Measurements from ENCODE around the gene OR6S1. TPM values are rescaled to one million over a fixed set of nuclear protein-coding genes. Genes with fewer than 3 reads are reported as not detected.

Gene OR6S1
- total and polyA plus RNA-seq, 2 experiments from 2014 or later, result not detected

- no peak for ATAC-seq
- Histone ChIP-seq H3K4me1 (ENCODE audit: insufficient read depth) (peaks cover 4% of the 10 kb centered on the region; the same call in 1 of the 2 replicates), H3K9me2 (ENCODE audit: insufficient read depth) (no peaks in the 10 kb centered on the region), H3K27me3 (ENCODE audit: insufficient read depth) (peaks cover 28% of the 10 kb centered on the region), H3K79me2 (replicated peaks; ENCODE audit: insufficient read depth) (no peaks in the 10 kb centered on the region), H3K4me2 (no peak overlapping the region), H3K4me3 (no peak overlapping the region), H3K36me3 (ENCODE audit: insufficient read depth) (no peaks in the 10 kb centered on the region), H3K27ac (ENCODE audit: low read depth) (no peak overlapping the region), H3F3A (replicated peaks; ENCODE audit: low read depth) (peaks cover 11% of the 10 kb centered on the region; the same call in 1 of the 2 replicates), H2AFZ (no peak overlapping the region; the same call in 1 of the 2 replicates), H4K20me1 (replicated peaks; ENCODE audit: insufficient read depth) (no peaks in the 10 kb centered on the region)
- DNase-seq (ENCODE audit: low spot score), result no peak
- TF ChIP-seq POLR2AphosphoS5 (IDR thresholded peaks at IDR 0.05; ENCODE audit: low read depth), result no peak
- TF ChIP-seq ETS1 (IDR thresholded peaks at IDR 0.05), result no peak
- TF ChIP-seq STAT1 (IDR thresholded peaks at IDR 0.05; ENCODE audit: unreplicated experiment), result no peak
- TF ChIP-seq ZNF331 (CRISPR knock-in tag; IDR thresholded peaks at IDR 0.05; ENCODE audit: low read depth), result no peak
- TF ChIP-seq EZH2 (IDR thresholded peaks at IDR 0.05; ENCODE audit: low read depth, unreplicated experiment), result no peak
- no peak for TF ChIP-seq REST (IDR thresholded peaks at IDR 0.05; ENCODE audit: unreplicated experiment)
- TF ChIP-seq NANOG (IDR thresholded peaks at IDR 0.05; ENCODE audit: borderline replicate concordance), result no peak
- Mint-ChIP-seq H3K36me3 (ENCODE audit: low read depth) (no peaks in the 10 kb centered on the region; the same call in 2 of the 3 replicates), H3K9me3 (peaks cover 10% of the 10 kb centered on the region; the same call in 2 of the 3 replicates), H3K27me3 (ENCODE audit: insufficient read depth, low read depth, poor library complexity) (peaks cover 49% of the 10 kb centered on the region), H3K4me1 (peaks cover 16% of the 10 kb centered on the region), H3K4me3 (no peak overlapping the region; the same call in 2 of the 3 replicates), H3K27ac (no peak overlapping the region)
Measured at GRCh38 chr14:20661197-20661596, 19.7 kb upstream of the OR6S1 start.

- H4K20me1 ChIP-seq (replicated peaks; ENCODE audit: insufficient read depth), result no peaks in the 10 kb centered on the region
- H3K4me3 Mint-ChIP-seq, result no peak overlapping the region; the same call in 2 of the 3 replicates
- H3K9me3 Mint-ChIP-seq, result peaks cover 10% of the 10 kb centered on the region; the same call in 2 of the 3 replicates
- ATAC-seq (no peak), DNase-seq (ENCODE audit: low spot score) (peak; percentile 51)
- H3K4me2 ChIP-seq, result peak overlapping the region; percentile 71
- peaks cover 11% of the 10 kb centered on the region; the same call in 1 of the 2 replicates for H3F3A ChIP-seq (replicated peaks; ENCODE audit: low read depth)
- peaks cover 25% of the 10 kb centered on the region for H3K4me1 Mint-ChIP-seq
- H3K27ac ChIP-seq (ENCODE audit: low read depth), result no peak overlapping the region
- H3K79me2 ChIP-seq (replicated peaks; ENCODE audit: insufficient read depth), result no peaks in the 10 kb centered on the region
- no peak overlapping the region for H3K27ac Mint-ChIP-seq
- peaks cover 55% of the 10 kb centered on the region for H3K27me3 Mint-ChIP-seq (ENCODE audit: insufficient read depth, low read depth, poor library complexity)
- H2AFZ ChIP-seq, result no peak overlapping the region
- H3K4me3 ChIP-seq, result peak overlapping the region; percentile 50; the same call in 1 of the 2 replicates
- H3K27me3 ChIP-seq (ENCODE audit: insufficient read depth), result peaks cover 41% of the 10 kb centered on the region
- H3K36me3 Mint-ChIP-seq (ENCODE audit: low read depth), result no peaks in the 10 kb centered on the region; the same call in 2 of the 3 replicates
- peaks cover 4% of the 10 kb centered on the region; the same call in 1 of the 2 replicates for H3K4me1 ChIP-seq (ENCODE audit: insufficient read depth)
- no peaks in the 10 kb centered on the region for H3K9me2 ChIP-seq (ENCODE audit: insufficient read depth)
- H3K36me3 ChIP-seq (ENCODE audit: insufficient read depth), result no peaks in the 10 kb centered on the region
- TF ChIP-seq EZH2phosphoT487 (IDR thresholded peaks at IDR 0.05; ENCODE audit: unreplicated experiment) (no peak), REST (IDR thresholded peaks at IDR 0.05; ENCODE audit: unreplicated experiment) (no peak), POLR2AphosphoS5 (IDR thresholded peaks at IDR 0.05; ENCODE audit: low read depth) (no peak), JUNB (IDR thresholded peaks at IDR 0.05; ENCODE audit: unreplicated experiment) (no peak), STAT1 (IDR thresholded peaks at IDR 0.05; ENCODE audit: unreplicated experiment) (no peak)
Measured at GRCh38 chr14:20659813-20660395, 18.4 kb upstream of the OR6S1 start.
